K562 (cell line): ENCODE measurements around the gene HOXA13.
A peak's percentile ranks its signal among the peaks of the same experiment; 100 is the strongest.

ENCODE experiments used
- DMBX1 ChIP-seq: fragments of 250-450 bp; sonication (Bioruptor Pico); IDR thresholded peaks from 2 replicates; pipeline ENCODE4 v1.8.0; 2022; ENCODE audit warnings: inconsistent platforms, mild to moderate bottlenecking, moderate library complexity, borderline replicate concordance
- ELK3 ChIP-seq: fragments of 450-650 bp; formaldehyde crosslinking; IDR thresholded peaks from 2 replicates; pipeline ENCODE4 v1.4.0; 2020; ENCODE audit warnings: mild to moderate bottlenecking
- KLF1 ChIP-seq: fragments of 450-650 bp; IDR thresholded peaks from 2 replicates; pipeline ENCODE4 v1.6.1; 2016; ENCODE audit warnings: missing genetic modification characterization, missing compliant biosample characterization
- NR1H2 ChIP-seq: sonication (generic); formaldehyde crosslinking; IDR thresholded peaks from 2 replicates; pipeline ENCODE4 v1.4.0; 2020; ENCODE audit warnings: mild to moderate bottlenecking, missing genetic modification reagents
- NR2F6 ChIP-seq: fragments of 450-650 bp; formaldehyde crosslinking; IDR thresholded peaks from 2 replicates; pipeline ENCODE4 v1.4.0; 2020; ENCODE audit warnings: mild to moderate bottlenecking
- POLR2G ChIP-seq: fragments of 200-400 bp; formaldehyde crosslinking; IDR thresholded peaks from 2 replicates; pipeline ENCODE4 v1.6.1; 2017; ENCODE audit warnings: low read depth, mild to moderate bottlenecking, antibody characterized with exemption, low read length, moderate library complexity
- PREB ChIP-seq: sonication (generic); formaldehyde crosslinking; IDR thresholded peaks from 2 replicates; pipeline ENCODE4 v1.8.1; 2023; ENCODE audit warnings: mild to moderate bottlenecking, missing genetic modification reagents
- PTBP1 ChIP-seq: fragments of 200-400 bp; formaldehyde crosslinking; IDR thresholded peaks from 2 replicates; pipeline ENCODE4 v1.6.1; 2017; ENCODE audit warnings: low read depth, low read length
- PURB ChIP-seq: sonication (generic); formaldehyde crosslinking; IDR thresholded peaks from 2 replicates; pipeline ENCODE4 v1.9.0; 2021; ENCODE audit warnings: low read depth, mild to moderate bottlenecking, missing genetic modification reagents
- XRCC5 ChIP-seq: fragments of 200-400 bp; formaldehyde crosslinking; IDR thresholded peaks from 2 replicates; pipeline ENCODE4 v1.6.1; 2017; ENCODE audit warnings: low read depth, mild to moderate bottlenecking, low read length
- ZBTB49 ChIP-seq: sonication (generic); formaldehyde crosslinking; IDR thresholded peaks from 2 replicates; pipeline ENCODE4 v1.8.0; 2022; ENCODE audit warnings: missing genetic modification reagents, mild to moderate bottlenecking, borderline replicate concordance
- TF ChIP-seq, protein P1 (sequence below), 3 experiments: IDR thresholded peaks in 2 of 3; conservative IDR thresholded peaks in 1 of 3; 2 replicates each; pipeline ENCODE4 v1.5.1; 2011 to 2012; ENCODE audit warnings: low read length in 3 of 3, mild to moderate bottlenecking in 3 of 3, control low read depth in 2 of 3, improper control_type of control experiment in 1 of 3, inconsistent platforms in 1 of 3, low read depth in 1 of 3, mixed read lengths in 1 of 3, moderate library complexity in 1 of 3; ENCODE audit not compliant: insufficient read depth in 2 of 3
- TF ChIP-seq, protein P2 (sequence below): sonication (generic); formaldehyde crosslinking; IDR thresholded peaks from 2 replicates; pipeline ENCODE4 v1.8.0; 2023; ENCODE audit warnings: mild to moderate bottlenecking, missing genetic modification reagents

DNA sequence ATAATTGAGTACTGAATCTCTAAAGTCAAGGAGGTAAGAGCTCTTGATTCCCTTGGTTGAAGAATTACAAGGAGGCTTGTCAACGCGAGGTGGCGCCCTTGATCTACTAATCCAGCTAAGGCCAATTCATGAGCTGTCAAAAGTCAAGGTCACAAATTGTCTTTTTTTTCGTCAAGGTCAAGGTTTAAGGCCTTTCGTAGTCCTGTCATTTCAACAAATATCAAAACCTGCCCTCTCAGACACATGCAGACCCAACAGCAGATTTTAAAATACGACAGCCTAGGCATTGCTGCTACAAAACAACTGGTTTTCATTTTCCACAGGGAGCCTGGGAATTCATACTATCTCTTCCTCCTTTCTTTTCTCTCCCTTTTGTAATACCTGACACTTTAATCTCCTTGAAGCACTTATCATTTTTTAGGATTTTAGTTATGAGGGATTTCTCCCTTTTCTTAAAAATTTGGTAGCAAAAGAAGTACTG, 3.6 kb downstream of the HOXA13 start:
- TF ChIP-seq KLF1 (tag) (no peak), XRCC5 (no peak), PURB (no peak), POLR2G (no peak), ZBTB49 (CRISPR knock-in tag) (no peak), NR1H2 (CRISPR knock-in tag) (no peak), PREB (CRISPR knock-in tag) (no peak), PTBP1 (no peak), ELK3 (CRISPR knock-in tag) (no peak), NR2F6 (CRISPR knock-in tag) (no peak), DMBX1 (CRISPR knock-in tag) (no peak)
- TF ChIP-seq, protein P1, sequence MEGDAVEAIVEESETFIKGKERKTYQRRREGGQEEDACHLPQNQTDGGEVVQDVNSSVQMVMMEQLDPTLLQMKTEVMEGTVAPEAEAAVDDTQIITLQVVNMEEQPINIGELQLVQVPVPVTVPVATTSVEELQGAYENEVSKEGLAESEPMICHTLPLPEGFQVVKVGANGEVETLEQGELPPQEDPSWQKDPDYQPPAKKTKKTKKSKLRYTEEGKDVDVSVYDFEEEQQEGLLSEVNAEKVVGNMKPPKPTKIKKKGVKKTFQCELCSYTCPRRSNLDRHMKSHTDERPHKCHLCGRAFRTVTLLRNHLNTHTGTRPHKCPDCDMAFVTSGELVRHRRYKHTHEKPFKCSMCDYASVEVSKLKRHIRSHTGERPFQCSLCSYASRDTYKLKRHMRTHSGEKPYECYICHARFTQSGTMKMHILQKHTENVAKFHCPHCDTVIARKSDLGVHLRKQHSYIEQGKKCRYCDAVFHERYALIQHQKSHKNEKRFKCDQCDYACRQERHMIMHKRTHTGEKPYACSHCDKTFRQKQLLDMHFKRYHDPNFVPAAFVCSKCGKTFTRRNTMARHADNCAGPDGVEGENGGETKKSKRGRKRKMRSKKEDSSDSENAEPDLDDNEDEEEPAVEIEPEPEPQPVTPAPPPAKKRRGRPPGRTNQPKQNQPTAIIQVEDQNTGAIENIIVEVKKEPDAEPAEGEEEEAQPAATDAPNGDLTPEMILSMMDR (IDR thresholded peaks at IDR 0.05 in 2 of 3, conservative IDR thresholded peaks at IDR 0.05 in 1 of 3; ENCODE audit: insufficient read depth in 2 of 3, low read depth in 1 of 3, low read length in 3 of 3) = peak; percentile 66 to 84 (median 76)
- TF ChIP-seq, protein P2, sequence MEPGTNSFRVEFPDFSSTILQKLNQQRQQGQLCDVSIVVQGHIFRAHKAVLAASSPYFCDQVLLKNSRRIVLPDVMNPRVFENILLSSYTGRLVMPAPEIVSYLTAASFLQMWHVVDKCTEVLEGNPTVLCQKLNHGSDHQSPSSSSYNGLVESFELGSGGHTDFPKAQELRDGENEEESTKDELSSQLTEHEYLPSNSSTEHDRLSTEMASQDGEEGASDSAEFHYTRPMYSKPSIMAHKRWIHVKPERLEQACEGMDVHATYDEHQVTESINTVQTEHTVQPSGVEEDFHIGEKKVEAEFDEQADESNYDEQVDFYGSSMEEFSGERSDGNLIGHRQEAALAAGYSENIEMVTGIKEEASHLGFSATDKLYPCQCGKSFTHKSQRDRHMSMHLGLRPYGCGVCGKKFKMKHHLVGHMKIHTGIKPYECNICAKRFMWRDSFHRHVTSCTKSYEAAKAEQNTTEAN (CRISPR knock-in tag) = no peak
